Pancreas (tissue), 10 donors: ENCODE data around the gene ABLIM2. TPM values are rescaled to one million over a fixed set of nuclear protein-coding genes. Genes with fewer than 3 reads are reported as not detected.

Experiments
- ATAC-seq, 4 donors: fragments of 200-7000 bp; cut with Tn5 transposase; one replicate each; pipeline versions ENCODE4 v1.8.0 to v1.9.1; 2020; ENCODE audit warnings: mild to moderate bottlenecking in 4 of 4, moderate library complexity in 4 of 4
- DNase-seq, 6 donors: peaks; one replicate each; pipeline ENCODE4 v3.0.0-alpha.2; 2020
- FAIRE-seq: peaks from 2 replicates; lab custom pipeline; 2012; peaks lifted over from hg19 to GRCh38; lab: Jason Lieb, UNC
- H3K27ac ChIP-seq, 4 donors: fragments of 200-600 bp; sonication (generic); 1 replicate in 3 of 4; 2 replicates in 1 of 4; pipeline versions ENCODE4 v1.5.0 to v1.8.0; 2020
- H3K27me3 ChIP-seq, 4 donors: fragments of 200-600 bp; one replicate each; pipeline ENCODE4 v1.8.0; 2021
- H3K36me3 ChIP-seq, 3 donors: fragments of 200-600 bp; sonication (generic) in 1 of 3; one replicate each; pipeline versions ENCODE4 v1.5.0 to v1.8.0; 2020 to 2021
- H3K4me1 ChIP-seq, 3 donors: fragments of 200-600 bp; one replicate each; pipeline ENCODE4 v1.8.0; 2021
- H3K4me3 ChIP-seq, 4 donors: fragments of 200-600 bp; sonication (generic) in 2 of 4; one replicate each; pipeline versions ENCODE4 v1.5.0 to v1.8.0; 2020 to 2021
- H3K9me3 ChIP-seq, 4 donors: fragments of 200-600 bp; one replicate each; pipeline ENCODE4 v1.8.0; 2021
- WGBS, 2 donors: extraction: QIAGEN DNeasy Blood & Tissue Kit; methylation state at CpG; one replicate each; pipeline ENCODE4 v1.1.7; 2013; 5-methylcytosine and 5-hydroxymethylcytosine counted together
- intact Hi-C, 3 donors: fragments of 100-400 bp; cut with DNase I; formaldehyde crosslinking; loops; one replicate each; pipeline versions ENCODE4 v1.11.1 to v1.14.2; 2022
- polyA plus RNA-seq, 2 donors: library from polyadenylated mRNA; stranded (reverse); fragments of 200-250 nt; gene quantifications; one replicate each; pipeline ENCODE4 v1.2.3, GENCODE V29; 2013
- total RNA-seq, 6 donors: library from RNA; stranded (reverse); fragmentation: NEBNext Ultra II Directional in 4 of 6; extraction: Animal tissue kit (Norgen Biotek cat#: 25700) in 4 of 6; gene quantifications; one replicate each; pipeline versions ENCODE4 v1.2.1 to v1.2.4, GENCODE V29; 2021 to 2023
- TF ChIP-seq, protein P1 (sequence below), 4 donors: fragments of 200-600 bp; sonication (generic) in 3 of 4; IDR thresholded peaks; one replicate each; pipeline versions ENCODE4 v1.5.0 to v1.8.0; 2021; ENCODE audit warnings: antibody characterized with exemption in 4 of 4
- donor health status: healthy with polysubstance abuse.
- donor health status: DM: no; HTN: no; CAD: no; lungs with moderate emphysema.
- donor health status: DM: no; HTN: no; CAD: no.
- donor health status: control.
- donor health status: control.
- donor health status: Bipolar disorder and iron deficiency.
- donor health status: DM: yes; HTN: yes; CAD: no.
- donor health status: DM: no; HTN: no; CAD: no.
- donor health status: DM: no; HTN: no; CAD: no.
- donor health status: DM: yes; HTN: yes; CAD: no.

Gene ABLIM2
- total and polyA plus RNA-seq, 8 donors, result 4.3 to 13.1 (median 6.6) TPM

DNA sequence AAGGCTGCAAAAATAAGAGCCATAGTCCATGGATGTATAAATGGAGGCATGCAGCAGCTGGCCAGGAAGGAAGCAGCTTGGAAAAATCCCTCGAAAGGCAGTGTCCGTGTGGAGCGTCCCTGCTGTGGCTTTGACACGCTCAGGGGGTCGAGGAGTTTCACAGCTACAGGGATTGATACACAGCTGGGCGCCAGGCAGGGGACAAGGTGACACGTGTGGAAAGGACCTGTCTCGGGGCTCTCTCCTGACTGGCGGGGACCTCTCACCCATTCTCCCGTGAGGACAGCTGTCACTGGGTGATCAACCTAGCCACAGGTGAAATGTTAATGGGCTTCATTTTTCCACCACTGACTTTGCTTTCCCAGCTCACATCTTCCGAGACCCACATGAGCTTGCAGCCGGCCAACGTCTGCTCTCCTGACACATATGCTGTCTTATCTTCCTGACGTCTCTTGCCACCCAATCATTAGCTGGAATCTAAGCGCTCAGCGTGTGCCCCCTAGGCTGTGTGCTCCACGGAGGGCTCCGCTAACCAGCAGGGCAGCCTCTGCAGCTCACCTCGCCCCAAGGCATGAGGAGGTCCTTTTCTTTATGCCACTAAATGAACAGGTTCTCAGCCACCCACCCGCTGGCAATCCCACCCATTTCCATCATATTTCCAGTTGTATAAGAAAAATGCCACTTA lies 129.6 kb downstream of the ABLIM2 start:
- H3K9me3 ChIP-seq, result no peaks in the 10 kb centered on the region
- DNase-seq (no peak), ATAC-seq (no peak), FAIRE-seq (no peak)
- WGBS, 2 donors, result 88 to 89% methylated on average over 20 of the region's 20 CpGs
- H3K36me3 ChIP-seq, result no peaks in the 10 kb centered on the region
- TF ChIP-seq, protein P1, sequence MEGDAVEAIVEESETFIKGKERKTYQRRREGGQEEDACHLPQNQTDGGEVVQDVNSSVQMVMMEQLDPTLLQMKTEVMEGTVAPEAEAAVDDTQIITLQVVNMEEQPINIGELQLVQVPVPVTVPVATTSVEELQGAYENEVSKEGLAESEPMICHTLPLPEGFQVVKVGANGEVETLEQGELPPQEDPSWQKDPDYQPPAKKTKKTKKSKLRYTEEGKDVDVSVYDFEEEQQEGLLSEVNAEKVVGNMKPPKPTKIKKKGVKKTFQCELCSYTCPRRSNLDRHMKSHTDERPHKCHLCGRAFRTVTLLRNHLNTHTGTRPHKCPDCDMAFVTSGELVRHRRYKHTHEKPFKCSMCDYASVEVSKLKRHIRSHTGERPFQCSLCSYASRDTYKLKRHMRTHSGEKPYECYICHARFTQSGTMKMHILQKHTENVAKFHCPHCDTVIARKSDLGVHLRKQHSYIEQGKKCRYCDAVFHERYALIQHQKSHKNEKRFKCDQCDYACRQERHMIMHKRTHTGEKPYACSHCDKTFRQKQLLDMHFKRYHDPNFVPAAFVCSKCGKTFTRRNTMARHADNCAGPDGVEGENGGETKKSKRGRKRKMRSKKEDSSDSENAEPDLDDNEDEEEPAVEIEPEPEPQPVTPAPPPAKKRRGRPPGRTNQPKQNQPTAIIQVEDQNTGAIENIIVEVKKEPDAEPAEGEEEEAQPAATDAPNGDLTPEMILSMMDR (IDR thresholded peaks at IDR 0.05), result no peak
- no peak overlapping the region for H3K27ac ChIP-seq
- H3K27me3 ChIP-seq, result no peaks in the 10 kb centered on the region
- no peak overlapping the region for H3K4me3 ChIP-seq
- H3K4me1 ChIP-seq, result no peaks in the 10 kb centered on the region
- intact Hi-C loops, result no loop called here

DNA sequence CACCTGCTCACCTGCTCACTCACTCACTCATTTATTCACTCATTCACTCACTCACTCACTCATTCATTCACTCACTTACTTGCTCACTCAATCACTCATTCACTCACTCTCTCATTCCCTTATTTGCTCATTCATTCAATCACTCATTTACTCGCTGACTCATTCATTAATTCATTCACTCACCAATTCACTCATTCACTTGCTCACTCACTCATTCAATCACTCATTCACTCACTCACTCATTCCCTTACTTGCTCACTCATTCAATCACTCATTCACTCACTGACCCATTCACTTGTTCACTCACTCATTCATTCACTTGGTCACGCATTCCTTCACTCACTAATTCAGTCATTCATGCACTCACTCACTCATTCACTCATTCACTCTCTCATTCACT lies 130.2 kb downstream of the ABLIM2 start:
- 90 to 97% methylated on average over 2 of the region's 2 CpGs for WGBS, 2 donors
- H3K27ac ChIP-seq, result no peak overlapping the region
- H3K9me3 ChIP-seq, result no peaks in the 10 kb centered on the region
- TF ChIP-seq, protein P1 (IDR thresholded peaks at IDR 0.05), result no peak
- H3K27me3 ChIP-seq, result no peaks in the 10 kb centered on the region
- H3K36me3 ChIP-seq, result no peaks in the 10 kb centered on the region
- ATAC-seq, result no peak
- FAIRE-seq, result no peak
- H3K4me3 ChIP-seq, result no peak overlapping the region
- intact Hi-C loops, result no loop called here
- no peak for DNase-seq
- no peaks in the 10 kb centered on the region for H3K4me1 ChIP-seq

DNA sequence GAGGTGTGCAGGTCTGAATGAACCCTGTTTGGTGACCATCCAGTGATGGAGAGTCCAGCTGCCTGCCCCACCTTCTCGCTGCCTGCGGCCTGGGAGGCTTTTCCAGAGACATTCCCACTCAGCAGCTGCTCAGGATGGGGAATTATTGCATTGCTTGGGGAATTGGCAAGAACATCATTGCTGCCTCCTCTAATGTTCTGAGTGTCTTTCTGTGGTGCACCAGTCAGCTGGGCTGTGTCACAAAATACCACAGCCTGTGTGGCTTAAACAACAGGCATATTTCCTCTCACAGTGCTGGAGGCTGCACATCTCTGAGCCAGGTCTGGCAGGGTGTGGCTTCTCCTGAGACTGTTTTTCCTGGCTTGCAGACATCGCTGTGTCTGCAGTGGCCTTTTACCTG lies 132.2 kb downstream of the ABLIM2 start:
- no peaks in the 10 kb centered on the region for H3K9me3 ChIP-seq
- no peaks in the 10 kb centered on the region for H3K27me3 ChIP-seq
- no peaks in the 10 kb centered on the region for H3K36me3 ChIP-seq
- no peak overlapping the region for H3K27ac ChIP-seq
- FAIRE-seq (no peak), DNase-seq (no peak), ATAC-seq (no peak)
- H3K4me3 ChIP-seq, result no peak overlapping the region
- TF ChIP-seq, protein P1 (IDR thresholded peaks at IDR 0.05), result no peak
- no peaks in the 10 kb centered on the region for H3K4me1 ChIP-seq
- intact Hi-C loops, result no loop called here
- WGBS, 2 donors, result 88% methylated on average over 3 of the region's 3 CpGs

DNA sequence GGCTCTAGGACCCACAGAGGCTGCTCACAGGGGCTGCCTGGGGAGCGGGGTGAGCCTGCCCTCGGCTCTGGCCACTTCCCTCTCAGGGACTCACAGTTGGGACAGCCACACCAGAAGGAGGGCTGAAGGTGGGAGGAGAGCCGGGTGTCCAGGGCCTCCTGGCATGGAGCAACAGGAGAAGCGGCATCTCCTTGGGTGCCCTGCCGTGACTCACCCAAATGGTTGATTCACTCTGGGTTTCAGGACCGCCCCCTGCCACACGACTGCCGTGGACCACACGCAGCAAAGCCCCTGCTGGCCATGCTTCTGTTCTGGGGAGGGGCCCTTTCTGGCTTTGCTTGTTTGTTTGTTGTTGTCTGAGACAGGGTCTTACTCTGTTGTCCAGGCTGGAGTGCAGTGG lies 132.9 kb downstream of the ABLIM2 start:
- DNase-seq (no peak), FAIRE-seq (no peak), ATAC-seq (no peak)
- Histone ChIP-seq H3K4me3 (no peak overlapping the region), H3K9me3 (no peaks in the 10 kb centered on the region), H3K27me3 (no peaks in the 10 kb centered on the region), H3K36me3 (no peaks in the 10 kb centered on the region), H3K4me1 (no peaks in the 10 kb centered on the region), H3K27ac (no peak overlapping the region)
- 87 to 90% methylated on average over 9 of the region's 9 CpGs for WGBS, 2 donors
- TF ChIP-seq, protein P1 (IDR thresholded peaks at IDR 0.05), result no peak
- intact Hi-C loops, result no loop called here

DNA sequence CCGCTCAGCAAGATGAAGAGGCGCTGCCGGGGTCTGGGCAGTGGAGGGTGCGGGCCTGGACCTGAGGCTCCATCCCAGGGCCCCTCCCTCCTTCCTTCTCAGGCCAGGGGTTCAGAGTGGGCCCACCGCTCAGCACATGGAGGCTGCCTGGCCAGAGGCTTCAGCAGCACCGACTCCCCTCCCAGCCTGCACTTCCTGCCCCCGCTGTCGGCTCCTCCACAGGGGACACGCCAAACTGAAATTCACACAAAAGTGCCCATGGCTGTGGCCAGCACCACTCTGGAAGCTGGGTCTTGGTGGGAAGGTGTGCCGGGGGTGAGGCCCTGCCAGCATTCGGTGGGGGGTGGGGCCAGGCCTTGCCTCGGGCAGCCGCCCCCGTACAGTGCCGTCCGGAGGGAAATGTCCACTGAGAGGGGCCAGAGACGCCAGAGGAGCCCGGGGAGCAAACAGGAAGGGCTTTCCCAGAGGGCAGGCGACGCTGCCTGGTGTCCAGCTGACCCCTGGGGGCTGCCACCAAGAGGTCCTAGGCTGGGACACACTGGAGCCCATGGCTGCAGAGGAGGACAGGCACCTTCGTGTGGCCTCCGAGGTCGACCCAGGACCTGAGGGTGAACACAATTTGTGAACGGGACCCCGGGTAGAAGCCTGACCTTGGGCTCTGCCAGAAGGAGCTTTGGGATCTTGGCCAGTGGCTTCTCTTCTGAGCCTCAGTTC lies 134.4 kb downstream of the ABLIM2 start:
- Histone ChIP-seq H3K27me3 (no peaks in the 10 kb centered on the region), H3K9me3 (no peaks in the 10 kb centered on the region), H3K27ac (no peak overlapping the region), H3K36me3 (no peaks in the 10 kb centered on the region), H3K4me1 (no peaks in the 10 kb centered on the region), H3K4me3 (no peak overlapping the region)
- DNase-seq (peak in 1 of 6 donors; percentile 56), ATAC-seq (no peak), FAIRE-seq (no peak)
- TF ChIP-seq, protein P1 (IDR thresholded peaks at IDR 0.05), result no peak
- 80 to 81% methylated on average over 24 to 25 of the region's 25 CpGs for WGBS, 2 donors
- intact Hi-C loops, result no loop called here
